SW480 (cell line): ENCODE results near the gene KRTAP2-4.
"Not testable (repeated sequence)": the region's sequence is repeated elsewhere in the genome, so short reads cannot be mapped to it uniquely, and the experiment has no call there.

ENCODE experiments used
- DNase-seq: peaks from one replicate; pipeline ENCODE4 v3.0.0-alpha.2; 2016; ENCODE audit warnings: low spot score

KRTAP2-4 gene, protein sequence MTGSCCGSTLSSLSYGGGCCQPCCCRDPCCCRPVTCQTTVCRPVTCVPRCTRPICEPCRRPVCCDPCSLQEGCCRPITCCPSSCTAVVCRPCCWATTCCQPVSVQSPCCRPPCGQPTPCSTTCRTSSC

GRCh38 chr17:41065829-41066624 is at the start of gene KRTAP2-4:
TSS of gene KRTAP2-4 (minus strand) at chr17:41065879. CDS start at chr17:41065845, 34 bp downstream.
- DNase-seq = peak; percentile 94

GRCh38 chr17:41111151-41111885 is 45.6 kb upstream of the KRTAP2-4 start:
- no peak for DNase-seq

- DNase-seq = not testable (repeated sequence)
Measured at GRCh38 chr17:41108728-41109386, 43.2 kb upstream of the KRTAP2-4 start.

GRCh38 chr17:41107941-41108450 is 42.3 kb upstream of the KRTAP2-4 start:
- DNase-seq = no peak

- not testable (repeated sequence) for DNase-seq
Measured at GRCh38 chr17:41105347-41105746, 39.7 kb upstream of the KRTAP2-4 start, which contains the start of gene KRTAP4-9. TSS of gene KRTAP4-9 (plus strand) at chr17:41105389. CDS start at chr17:41105389, 0 bp downstream.

GRCh38 chr17:41104386-41105038 is 38.8 kb upstream of the KRTAP2-4 start:
- DNase-seq = peak; percentile 18

DNA sequence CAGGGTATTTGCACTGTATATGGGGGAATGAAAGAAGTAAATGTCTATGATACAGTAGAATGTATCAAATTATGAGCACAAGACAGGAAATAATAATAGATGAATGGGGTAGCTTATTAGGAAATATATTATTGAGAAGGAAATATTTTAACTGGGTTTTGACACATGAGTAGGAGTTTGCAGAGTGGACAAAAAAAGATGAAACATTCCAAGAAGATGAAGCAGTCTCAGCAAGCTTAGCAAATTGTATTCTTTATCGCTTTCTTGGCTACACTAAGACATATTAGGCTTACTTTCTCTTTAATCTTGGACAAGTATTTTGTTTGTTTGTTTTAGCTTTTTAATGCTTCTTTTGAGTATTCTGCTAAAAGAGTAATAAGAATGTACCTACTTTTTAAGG is 38.2 kb upstream of the KRTAP2-4 start:
- no peak for DNase-seq

DNA sequence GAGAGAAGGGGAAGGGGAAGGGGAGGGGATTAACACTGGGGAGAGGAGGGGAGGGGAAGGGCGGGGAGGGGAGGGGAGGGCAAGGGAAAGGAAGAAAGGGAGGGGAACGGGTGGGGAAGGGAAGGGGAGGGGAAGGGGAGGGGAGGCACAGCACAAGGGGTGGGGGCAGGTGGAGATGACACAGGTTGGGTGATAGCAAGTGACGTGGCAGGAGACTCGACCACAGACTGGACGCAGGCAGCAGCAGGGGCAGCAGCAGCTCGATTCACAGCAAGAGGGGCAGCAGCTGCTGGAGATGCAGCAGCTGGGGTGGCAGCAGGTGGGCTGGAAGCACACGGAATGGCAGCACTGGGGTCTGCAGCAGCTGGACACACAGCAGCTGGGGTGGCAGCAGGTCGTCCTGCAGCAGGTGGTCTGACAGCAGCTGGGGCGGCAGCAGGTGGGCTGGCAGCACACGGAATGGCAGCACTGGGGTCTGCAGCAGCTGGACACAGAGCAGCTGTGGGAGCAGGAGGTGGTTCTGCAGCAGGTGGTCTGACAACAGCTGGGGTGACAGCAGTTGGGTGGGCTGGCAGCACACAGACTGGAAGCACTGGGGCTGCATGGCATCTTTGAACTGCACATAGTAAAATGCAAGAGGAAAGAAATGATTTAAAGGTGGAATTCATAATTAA is 36.0 kb upstream of the KRTAP2-4 start, which contains the start of gene KRTAP4-16:
TSS of gene KRTAP4-16 (minus strand) at position 624 of the 674 bp plus-strand sequence. CDS start at position 624, 0 bp downstream.
- DNase-seq = no peak

- DNase-seq = not testable (repeated sequence)
Measured at GRCh38 chr17:41099682-41100480, 34.2 kb upstream of the KRTAP2-4 start.

GRCh38 chr17:41098481-41098880 is 32.8 kb upstream of the KRTAP2-4 start:
- no peak for DNase-seq

- no peak for DNase-seq
Measured at GRCh38 chr17:41098042-41098441, 32.4 kb upstream of the KRTAP2-4 start, which contains the start of gene KRTAP4-8. TSS of gene KRTAP4-8 (minus strand) at chr17:41098142. CDS start at chr17:41098084, 58 bp downstream.

DNA sequence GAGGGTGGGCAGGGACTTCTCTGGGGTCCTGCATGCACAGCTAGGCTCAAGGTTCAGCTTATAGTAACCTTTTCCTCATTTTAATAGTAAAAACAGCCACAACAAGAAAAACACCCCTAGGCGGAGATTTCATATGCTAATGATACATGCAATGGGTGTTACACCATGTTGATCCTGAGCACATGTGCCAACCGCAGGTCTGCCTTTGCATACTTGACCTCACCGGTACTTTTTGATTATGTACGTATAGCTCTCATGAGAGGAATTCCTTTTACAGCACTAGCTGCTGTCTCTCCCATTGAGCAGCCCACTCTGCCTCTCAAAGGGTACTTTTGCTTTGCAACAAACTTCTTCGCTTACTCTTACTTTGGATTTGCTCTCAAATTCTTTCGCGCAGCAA is 30.4 kb upstream of the KRTAP2-4 start:
- DNase-seq = peak; percentile 14

DNA sequence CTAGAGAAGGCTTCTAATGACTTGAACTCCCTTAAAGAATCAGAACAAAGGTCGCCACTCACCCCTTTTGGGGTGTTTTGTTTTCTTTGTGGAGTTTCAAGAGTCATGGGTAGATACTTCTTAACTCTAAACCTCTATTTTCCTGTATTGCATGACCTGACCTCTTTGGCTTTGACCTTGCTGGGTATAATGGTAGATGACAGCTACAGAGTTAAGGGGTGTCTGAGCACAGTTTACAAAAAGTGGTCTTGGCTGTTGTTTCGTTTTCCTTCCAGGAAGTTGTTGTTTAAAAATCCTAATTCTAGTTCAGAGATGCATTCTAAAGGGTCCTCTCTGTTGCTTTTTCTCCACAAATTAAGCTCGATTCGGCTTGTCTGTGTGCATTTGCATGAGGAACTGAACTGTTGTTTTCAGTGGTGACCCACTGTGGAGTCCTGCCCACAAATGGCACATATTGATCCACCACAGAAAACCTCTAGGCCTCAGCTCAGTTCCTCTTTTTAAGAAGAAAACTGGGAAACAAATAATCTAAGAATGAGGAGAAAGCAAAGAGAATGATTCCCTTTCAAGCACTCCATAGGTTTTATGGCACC is 23.2 kb upstream of the KRTAP2-4 start:
- DNase-seq = not testable (repeated sequence)

DNA sequence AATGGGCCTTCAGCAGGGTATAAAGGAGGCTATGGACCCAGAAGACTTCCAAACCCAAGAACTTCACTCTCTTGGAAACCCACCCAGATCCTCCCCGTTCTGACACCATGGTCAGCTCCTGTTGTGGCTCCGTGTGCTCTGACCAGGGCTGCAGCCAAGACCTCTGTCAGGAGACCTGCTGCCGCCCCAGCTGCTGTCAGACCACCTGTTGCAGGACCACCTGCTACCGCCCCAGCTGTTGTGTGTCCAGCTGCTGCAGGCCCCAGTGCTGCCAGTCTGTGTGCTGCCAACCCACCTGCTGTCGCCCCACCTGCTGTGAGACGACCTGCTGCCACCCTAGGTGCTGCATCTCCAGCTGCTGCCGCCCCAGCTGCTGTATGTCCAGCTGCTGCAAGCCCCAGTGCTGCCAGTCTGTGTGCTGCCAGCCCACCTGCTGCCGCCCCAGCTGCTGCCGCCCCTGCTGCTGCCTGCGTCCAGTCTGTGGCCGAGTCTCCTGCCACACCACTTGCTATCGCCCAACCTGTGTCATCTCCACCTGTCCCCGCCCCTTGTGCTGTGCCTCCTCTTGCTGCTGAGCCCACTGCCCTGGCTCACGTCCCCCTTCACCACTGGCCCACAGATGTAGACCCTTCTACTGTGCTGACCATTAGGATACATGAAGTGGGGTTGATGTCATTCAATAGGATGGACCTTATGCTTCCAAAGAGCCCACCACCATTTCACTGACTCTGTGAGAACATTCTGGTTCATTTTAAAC is 18.6 kb upstream of the KRTAP2-4 start, which contains the start of gene KRTAP4-7:
TSS of gene KRTAP4-7 (plus strand) at position 51 of the 757 bp plus-strand sequence. CDS start at position 108, 57 bp downstream.
- DNase-seq = not testable (repeated sequence)

DNA sequence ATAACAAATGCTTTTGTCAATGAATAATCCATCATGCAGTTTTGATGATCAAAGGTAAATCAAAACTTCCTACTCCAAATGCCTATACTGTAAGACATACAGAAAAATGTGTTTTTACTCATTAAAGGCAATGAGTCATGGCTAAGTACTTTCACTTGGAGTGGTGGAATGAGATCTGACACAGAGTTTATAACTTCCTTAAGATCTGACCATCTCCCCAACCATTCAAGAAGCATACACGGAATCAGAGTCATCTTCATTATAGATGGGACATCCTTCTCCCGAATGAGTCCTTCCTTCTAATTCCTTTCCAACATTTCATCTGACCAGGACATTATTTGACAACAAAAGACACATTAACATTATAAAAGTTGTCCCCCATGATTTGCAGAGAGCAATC is 17.7 kb upstream of the KRTAP2-4 start:
- not testable (repeated sequence) for DNase-seq

- DNase-seq = no peak
Measured at GRCh38 chr17:41082626-41083025, 16.9 kb upstream of the KRTAP2-4 start.

GRCh38 chr17:41076788-41077187 is 11.1 kb upstream of the KRTAP2-4 start:
- no peak for DNase-seq

GRCh38 chr17:41073676-41074075 is 8.0 kb upstream of the KRTAP2-4 start:
- DNase-seq = no peak
